Measurements from ENCODE around the gene MYL6B.

GRCh38 chr12:56115329-56115728, 37.1 kb upstream of the MYL6B start:
- no peak for TF ChIP-seq GATA3 (IDR thresholded peaks at IDR 0.05; ENCODE audit: low read depth, low read length)
- no peak for TF ChIP-seq GATA2 (IDR thresholded peaks at IDR 0.05; ENCODE audit: low read depth, low read length)
